SU-DHL-6 (cell line): ENCODE measurements around the gene SLCO3A1.

Source experiments
- EZH2phosphoT487 ChIP-seq: fragments of 200-600 bp; sonication (generic), shearing (Covaris generic); conservative IDR thresholded peaks from 2 replicates; pipeline ENCODE4 v1.6.1; 2018; ENCODE audit warnings: mild to moderate bottlenecking, antibody characterized with exemption, low read length, moderate library complexity, mixed read lengths
- TF ChIP-seq, protein P1 (sequence below): fragments of 200-600 bp; sonication (generic); IDR thresholded peaks from one replicate; pipeline ENCODE4 v1.5.1; 2017; ENCODE audit warnings: antibody characterized with exemption, mild to moderate bottlenecking, low read length, moderate library complexity; ENCODE audit not compliant: insufficient read depth, poor library complexity, severe bottlenecking

DNA sequence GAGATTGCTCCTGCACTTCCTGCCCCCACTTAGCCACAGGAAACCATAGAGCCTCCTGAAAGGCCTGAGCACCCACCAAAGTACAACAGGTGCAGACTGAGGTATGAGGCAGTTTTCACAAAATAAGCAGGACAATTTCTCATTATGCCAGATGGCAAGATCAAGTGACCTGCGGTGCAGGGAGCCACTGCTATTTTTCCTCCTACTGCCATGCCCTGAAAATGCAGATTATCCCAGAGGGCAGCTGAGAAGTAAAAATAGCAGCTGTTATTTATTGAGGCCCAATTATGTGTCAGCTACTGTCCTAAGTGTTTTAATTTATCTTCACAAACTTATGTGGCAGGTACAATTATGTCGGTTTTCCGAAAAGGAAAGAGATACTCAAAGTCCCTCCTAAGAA lies 330.6 kb downstream of the SLCO3A1 start:
- TF ChIP-seq, protein P1, sequence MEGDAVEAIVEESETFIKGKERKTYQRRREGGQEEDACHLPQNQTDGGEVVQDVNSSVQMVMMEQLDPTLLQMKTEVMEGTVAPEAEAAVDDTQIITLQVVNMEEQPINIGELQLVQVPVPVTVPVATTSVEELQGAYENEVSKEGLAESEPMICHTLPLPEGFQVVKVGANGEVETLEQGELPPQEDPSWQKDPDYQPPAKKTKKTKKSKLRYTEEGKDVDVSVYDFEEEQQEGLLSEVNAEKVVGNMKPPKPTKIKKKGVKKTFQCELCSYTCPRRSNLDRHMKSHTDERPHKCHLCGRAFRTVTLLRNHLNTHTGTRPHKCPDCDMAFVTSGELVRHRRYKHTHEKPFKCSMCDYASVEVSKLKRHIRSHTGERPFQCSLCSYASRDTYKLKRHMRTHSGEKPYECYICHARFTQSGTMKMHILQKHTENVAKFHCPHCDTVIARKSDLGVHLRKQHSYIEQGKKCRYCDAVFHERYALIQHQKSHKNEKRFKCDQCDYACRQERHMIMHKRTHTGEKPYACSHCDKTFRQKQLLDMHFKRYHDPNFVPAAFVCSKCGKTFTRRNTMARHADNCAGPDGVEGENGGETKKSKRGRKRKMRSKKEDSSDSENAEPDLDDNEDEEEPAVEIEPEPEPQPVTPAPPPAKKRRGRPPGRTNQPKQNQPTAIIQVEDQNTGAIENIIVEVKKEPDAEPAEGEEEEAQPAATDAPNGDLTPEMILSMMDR = no peak
- TF ChIP-seq EZH2phosphoT487 = no peak
